ENCODE measurements around the gene ADD3.

DNA sequence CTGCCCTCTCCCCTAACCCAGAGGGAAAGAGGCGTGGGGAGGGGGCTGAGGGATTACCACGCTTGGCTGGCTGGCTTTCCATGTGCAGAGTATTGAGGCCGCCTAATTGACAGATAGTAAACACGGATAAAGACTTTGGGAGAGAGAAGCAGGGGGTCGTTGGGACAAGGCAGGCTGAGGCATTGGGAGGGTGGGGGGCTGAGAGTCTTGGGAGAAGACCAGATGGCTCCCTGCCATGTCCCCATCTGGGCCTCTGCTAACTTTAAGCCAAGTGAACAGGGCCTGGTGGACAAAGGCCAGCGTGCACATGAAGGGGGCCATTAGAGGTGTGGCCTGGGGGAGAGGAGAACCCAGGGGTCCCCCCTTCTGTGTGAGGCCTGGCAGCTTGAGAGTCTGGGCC lies 144.2 kb downstream of the ADD3 start:
- TF ChIP-seq ZBTB1 (tag by site-specific recombination; IDR thresholded peaks at IDR 0.05) (no peak), ZNF274 (IDR thresholded peaks at IDR 0.05; ENCODE audit: low read length) (no peak), ZNF274 (tag by site-specific recombination; IDR thresholded peaks at IDR 0.05; ENCODE audit: borderline replicate concordance) (no peak), CTCF (tag by site-specific recombination; IDR thresholded peaks at IDR 0.05) (no peak)

Data from HEK293 (cell line).